ENCODE measurements around the gene RO60.

Gene RO60

GRCh38 chr1:193060938-193061337 is 1.5 kb downstream of the RO60 start:
- no peak for DNase-seq (ENCODE audit: low read depth, low spot score)

GRCh38 chr1:193062698-193063463 is 3.5 kb downstream of the RO60 start:
- no peak for DNase-seq (ENCODE audit: low read depth, low spot score)

DNA sequence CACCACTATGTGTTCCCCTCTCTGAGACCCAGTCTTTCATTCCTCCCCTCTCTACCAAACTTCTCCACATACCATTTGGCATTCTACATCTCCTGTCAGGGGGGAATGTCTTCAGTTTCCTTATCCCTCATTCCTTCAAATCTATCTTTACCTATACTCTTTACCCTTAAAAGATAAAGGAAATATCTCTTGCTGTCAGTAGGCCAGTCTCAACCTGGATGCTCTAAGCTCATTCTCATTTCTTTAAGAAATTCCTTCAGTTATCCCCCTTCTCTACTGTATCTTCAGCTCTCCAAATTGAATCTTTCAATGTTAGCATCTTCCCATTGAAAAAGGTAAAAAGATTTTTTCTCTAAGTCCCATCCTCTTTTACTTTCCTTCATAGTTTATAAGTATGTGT is 6.5 kb downstream of the RO60 start:
- DNase-seq (ENCODE audit: low read depth, low spot score), result no peak

- DNase-seq (ENCODE audit: low read depth, low spot score), result no peak
These were observed 7.2 kb downstream of the RO60 start for GRCh38 chr1:193066606-193067005.

- DNase-seq (ENCODE audit: low read depth, low spot score), result no peak
These were observed 8.6 kb downstream of the RO60 start for GRCh38 chr1:193068013-193068412.

- DNase-seq (ENCODE audit: low read depth, low spot score), result no peak
These were observed 10.5 kb downstream of the RO60 start for GRCh38 chr1:193069748-193070385.

DNA sequence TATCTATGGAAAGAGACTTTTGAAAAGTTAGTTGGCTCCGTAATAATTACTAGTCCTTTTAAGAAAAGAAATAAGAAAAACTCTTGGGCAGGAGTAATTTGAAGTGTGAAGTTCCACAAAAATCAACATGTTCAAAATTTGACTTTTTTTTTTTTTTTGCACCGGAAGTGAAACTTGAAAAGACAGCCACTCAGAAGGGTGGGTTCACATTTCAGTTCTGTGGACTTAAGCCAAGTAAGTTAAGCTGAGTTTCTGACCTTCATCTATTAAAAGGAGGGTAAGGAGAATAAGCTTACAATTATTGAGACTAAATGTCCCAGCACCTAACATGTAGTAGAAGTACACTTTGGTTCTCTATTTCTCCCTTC is 11.0 kb downstream of the RO60 start:
- no peak for DNase-seq (ENCODE audit: low read depth, low spot score)

DNA sequence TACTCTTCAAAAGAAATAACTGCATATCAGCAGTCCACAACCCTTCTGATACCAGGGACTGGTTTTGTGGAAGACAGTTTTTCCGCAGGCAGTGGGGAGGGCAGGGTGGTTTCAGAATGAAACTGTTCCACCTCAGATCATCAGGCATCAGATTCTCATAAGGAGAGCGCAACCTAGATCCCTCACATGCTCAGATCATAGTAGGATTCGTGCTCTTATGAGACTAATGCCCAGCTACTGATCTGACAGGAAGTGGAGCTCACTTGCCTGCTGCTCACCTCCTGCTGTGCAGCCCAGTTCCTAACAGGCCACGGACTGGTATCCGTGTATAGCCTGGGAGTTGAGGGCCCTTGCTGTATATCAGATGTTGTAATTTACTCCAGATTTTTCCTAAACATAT is 11.5 kb downstream of the RO60 start:
- DNase-seq (ENCODE audit: low read depth, low spot score), result no peak

DNA sequence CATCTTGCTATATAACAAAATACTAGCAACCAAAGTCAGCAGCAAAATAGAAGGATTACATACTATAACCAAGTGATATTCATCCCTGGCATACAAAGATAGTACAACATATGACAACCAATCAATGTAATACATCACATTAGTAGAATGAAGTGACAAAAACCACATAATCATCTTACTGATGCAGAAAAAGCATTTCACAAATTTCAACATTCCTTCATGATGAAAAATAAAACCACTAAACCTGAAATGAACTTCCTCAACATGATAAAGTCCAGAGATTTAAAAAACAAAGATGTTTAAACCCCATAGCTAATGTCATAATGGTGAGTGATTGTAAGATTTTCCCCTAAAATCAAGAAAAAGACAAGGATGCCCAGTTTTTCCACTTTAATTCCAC is 18.6 kb downstream of the RO60 start:
- no peak for DNase-seq (ENCODE audit: low read depth, low spot score)

GRCh38 chr1:193079187-193079586 is 19.8 kb downstream of the RO60 start:
- DNase-seq (ENCODE audit: low read depth, low spot score), result no peak

- no peak for DNase-seq (ENCODE audit: low read depth, low spot score)
These were observed 24.1 kb downstream of the RO60 start for GRCh38 chr1:193083365-193084088.

- no peak for DNase-seq (ENCODE audit: low read depth, low spot score)
These were observed 25.9 kb downstream of the RO60 start for GRCh38 chr1:193085263-193085662.

DNA sequence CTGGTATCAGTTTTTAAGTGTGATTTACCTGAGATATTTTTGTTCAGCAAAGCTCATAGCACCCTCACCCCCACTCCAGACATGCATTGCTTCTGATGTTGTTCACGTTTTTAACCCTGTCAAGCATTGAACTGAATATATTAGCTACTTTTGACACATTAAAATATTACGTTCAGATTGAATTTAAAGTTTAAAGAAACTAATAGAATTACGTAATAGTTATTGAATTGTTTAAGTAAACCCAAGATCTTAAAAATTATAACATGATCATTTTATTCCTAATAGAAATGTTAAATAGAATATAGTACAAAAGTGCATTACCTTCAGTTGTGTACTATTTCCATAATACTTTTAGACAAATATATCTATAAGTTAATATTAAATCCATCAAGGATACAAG is 26.9 kb downstream of the RO60 start:
- no peak for DNase-seq (ENCODE audit: low read depth, low spot score)

GRCh38 chr1:193087893-193088292 is 28.5 kb downstream of the RO60 start:
- no peak for DNase-seq (ENCODE audit: low read depth, low spot score)

DNA sequence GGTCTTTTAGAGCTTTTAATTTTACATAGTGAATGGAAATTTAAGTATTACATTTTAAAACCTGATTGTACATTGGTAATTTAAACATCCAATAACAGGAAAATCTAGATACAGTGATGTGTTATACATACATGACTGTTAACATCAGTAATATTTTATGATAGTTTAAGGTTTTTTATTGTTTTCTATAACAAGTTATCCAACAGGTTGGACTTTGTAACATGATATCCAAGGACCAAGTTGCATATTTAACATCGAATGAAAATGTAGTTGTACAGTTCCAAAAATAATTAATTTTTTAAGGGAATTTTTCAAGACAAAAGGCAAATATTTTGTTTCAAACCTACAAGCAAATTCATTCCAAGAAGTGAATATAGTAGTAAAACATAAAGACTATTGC is 31.5 kb downstream of the RO60 start:
- DNase-seq (ENCODE audit: low read depth, low spot score), result no peak

DNA sequence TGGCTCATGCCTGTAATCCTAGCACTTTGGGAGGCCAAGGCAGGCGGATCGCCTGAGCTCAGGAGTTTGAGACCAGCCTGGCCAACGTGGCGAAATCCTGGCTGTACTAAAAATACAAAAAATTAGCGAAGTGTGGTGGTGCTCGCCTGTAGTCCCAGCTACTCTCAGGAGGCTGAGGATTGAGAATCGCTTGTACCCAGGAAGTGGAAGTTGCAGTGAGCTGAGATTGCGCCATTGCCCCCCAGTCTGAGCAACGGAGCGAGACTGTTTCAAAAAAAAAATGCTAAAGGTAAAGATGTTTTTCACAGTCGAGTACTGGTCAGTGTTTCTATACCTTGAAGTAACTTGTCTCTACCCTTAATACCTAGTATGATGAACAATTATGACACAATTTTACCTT is 34.7 kb downstream of the RO60 start:
- no peak for DNase-seq (ENCODE audit: low read depth, low spot score)

GRCh38 chr1:193102662-193103061 is 43.2 kb downstream of the RO60 start:
- DNase-seq (ENCODE audit: low read depth, low spot score), result no peak

DNA sequence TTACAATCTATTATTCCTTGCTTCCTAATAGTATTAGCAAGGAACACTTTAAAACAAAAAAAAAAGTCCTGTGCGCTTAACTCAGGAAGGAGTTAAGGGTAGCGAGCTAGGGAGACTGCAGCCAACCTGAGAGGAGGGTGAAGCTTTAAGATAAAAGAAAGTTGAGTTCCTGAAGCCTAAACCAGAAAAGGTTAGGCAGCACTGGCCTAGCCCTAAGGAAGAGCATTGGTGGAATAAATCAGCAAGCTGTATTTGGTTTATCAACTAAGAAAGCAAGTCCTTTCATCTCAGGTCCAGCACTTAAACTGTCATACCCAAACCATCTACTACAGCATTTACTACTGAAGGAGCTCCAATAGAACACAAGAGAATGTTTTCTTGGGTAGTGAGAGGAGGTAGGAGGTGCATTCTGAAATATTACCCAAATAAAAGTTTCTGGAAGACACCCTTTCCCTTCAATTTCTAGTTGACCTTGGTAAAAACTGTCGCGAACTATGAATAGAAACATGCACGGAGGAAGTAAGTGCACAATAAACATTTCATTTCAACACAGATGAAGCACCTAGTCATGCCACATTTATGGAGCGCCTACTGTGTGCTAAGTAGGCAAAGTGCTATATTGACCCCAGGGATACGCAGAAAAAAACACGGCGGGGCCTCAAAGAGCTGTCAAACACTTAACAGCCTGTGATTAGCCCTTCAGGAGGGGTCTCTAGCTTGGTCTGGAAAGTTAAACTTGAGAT is 44.5 kb downstream of the RO60 start:
- no peak for DNase-seq (ENCODE audit: low read depth, low spot score)

DNA sequence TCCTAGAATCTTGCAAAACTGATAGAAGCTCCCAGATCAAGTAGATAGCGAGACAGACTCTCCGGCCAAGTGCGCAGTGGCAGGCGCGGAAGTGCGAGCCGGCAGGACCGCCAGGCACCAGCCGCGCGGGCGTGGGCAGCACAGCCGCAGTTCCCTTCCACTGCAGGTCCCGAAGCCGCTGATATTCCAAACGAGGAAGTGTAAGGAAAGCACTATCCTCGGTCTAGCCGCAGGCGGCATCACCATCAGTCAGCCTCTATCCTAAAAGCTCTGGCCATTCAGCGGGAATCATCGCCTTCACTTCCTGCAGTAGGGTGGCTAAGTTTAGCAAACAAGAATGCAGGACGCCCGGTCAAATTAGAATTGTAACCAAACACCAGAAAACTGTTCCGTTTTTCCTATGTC is 45.1 kb downstream of the RO60 start:
- no peak for DNase-seq (ENCODE audit: low read depth, low spot score)

DNA sequence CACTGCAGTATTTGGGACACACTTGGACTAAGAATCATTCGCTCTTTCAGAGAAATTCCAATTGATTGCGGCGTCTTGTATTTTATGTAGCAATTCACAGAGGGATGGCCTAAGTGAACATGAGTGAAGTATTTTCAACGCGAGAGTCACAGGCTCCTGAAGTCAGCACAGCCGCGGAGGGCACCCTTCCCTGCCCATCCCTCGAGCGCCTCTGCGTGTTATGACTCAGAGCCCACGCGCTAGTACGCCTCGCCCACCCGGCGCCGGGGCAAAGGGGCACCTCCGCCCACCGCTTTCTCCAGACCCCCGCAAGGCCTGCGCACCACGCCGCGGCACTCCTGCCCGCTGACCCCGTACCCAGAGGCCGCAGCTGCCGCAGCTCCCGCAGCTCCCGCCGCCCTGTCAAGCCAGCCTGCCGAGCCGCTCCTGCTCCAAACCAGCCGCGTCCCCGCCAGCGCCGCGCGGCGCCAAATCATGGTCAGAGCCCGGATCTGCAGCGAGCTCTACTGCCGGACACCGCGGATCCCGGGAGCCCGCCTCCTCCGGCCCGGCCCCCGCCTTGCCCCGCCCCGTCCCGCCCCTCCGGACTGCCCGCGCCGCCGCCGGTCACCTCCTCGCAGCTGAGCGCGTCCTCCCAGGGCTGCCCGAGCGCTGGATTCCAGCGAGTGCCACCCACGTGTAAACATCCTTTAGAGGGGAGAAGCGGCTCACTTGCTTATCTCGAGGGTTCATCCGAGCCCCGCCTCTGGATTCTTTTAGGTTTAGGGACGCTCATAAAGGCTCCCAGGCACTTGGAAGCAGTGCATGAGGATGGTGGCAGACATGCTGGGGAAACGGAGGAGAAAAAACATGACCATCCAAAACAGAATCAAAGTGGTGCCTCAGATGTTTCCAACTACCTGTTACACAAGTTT is 45.8 kb downstream of the RO60 start, which contains the start of gene GLRX2:
TSS of gene GLRX2 (minus strand) at position 508 of the 914 bp plus-strand sequence. CDS start at position 476, 32 bp downstream.
- DNase-seq (ENCODE audit: low read depth, low spot score), result peak; percentile 27

GRCh38 chr1:193105821-193106177 is 46.4 kb downstream of the RO60 start:
- no peak for DNase-seq (ENCODE audit: low read depth, low spot score)
